ENCODE measurements around the gene EFR3B.
"Not testable (repeated sequence)": the region's sequence is repeated elsewhere in the genome, so short reads cannot be mapped to it uniquely, and the experiment has no call there.

Gene EFR3B

GRCh38 chr2:25076749-25077148, 34.9 kb downstream of the EFR3B start:
- no peak for DNase-seq

DNA sequence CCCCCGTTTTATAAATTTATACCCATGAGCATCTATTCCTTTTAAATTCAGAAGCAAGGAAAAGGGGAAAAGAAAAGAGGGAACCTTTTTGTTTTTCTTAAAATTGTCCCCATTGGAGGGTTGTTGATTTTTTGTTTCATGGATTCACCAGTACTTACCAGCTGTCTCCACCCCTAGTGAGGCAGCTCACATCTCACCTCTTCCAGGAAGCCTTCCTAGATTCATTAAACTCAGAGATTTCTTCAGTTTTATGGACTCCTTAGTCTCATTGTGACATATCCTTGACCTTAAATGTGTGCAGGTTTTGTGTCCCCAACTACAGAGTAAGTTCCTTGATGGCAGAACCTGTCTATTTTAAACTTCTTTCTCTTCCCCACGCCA, 35.9 kb downstream of the EFR3B start:
- DNase-seq: no peak

DNA sequence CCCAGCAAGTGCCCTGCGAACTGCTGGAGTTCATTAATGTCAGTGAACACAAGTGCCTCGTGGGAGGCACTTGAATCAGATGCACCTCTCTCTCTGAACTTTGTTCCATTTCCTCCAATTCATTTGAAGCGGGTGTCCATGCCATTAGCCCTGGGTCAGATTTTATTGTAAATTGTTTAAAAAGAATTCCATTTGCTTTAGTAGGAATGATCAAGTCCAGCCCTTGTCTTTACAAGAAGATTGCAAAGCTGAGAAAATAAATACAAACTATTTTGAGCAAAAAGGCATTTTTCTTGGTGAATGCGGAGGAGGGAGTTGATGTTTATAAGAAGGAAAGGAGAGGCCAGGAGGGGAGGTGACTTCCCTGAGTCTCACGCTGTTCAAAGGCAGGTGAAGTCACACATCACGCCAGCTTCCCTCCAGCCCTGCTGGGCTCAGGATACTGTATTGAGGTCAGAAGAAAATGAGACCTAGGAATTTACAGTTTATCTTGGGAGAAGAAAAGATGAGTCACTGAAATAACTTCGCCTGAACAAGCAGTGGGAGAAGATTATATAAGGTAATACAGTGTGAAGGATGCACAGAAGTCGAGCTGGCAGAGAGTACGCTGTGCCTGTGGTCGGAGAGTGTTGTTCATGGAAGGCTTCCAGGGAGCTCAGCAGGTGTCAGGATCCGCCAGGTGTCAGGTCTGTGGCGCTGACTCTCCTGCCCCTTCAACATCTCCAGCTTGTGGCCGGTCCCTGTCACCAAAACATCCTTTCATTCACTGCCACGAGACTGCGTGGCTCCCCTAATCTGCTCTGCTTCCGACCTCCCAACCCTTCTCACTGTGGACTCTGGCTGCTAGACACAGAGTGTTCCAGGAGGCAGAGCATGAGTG, 36.5 kb downstream of the EFR3B start:
- DNase-seq: no peak

GRCh38 chr2:25079050-25079635, 37.3 kb downstream of the EFR3B start:
- no peak for DNase-seq

DNA sequence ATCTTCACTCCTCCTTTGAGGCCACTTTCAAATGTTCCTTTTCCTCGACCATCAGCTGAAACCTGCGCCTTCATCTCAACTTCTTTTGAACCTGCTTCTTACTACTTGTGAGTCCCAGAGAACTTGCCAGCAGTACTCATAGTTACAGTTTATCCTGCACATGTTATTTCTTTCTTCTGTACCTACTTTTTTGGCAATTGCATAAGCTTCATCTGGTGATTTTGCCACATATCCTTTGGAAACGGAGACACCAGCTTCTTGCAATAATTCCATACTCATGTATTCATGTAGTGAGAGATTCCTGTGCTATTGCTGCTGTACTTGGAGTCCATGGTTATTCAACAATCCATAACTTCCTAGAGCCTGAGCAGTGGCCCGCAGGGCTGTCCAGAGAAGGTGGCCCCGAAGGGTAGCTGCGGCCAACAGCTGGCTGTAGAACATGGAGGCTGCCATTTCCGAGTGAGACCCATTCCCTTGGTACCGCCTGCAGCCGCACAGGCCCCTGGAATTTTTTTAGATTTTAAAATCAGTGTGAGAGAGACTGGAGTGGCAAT, 39.4 kb downstream of the EFR3B start:
- no peak for DNase-seq

DNA sequence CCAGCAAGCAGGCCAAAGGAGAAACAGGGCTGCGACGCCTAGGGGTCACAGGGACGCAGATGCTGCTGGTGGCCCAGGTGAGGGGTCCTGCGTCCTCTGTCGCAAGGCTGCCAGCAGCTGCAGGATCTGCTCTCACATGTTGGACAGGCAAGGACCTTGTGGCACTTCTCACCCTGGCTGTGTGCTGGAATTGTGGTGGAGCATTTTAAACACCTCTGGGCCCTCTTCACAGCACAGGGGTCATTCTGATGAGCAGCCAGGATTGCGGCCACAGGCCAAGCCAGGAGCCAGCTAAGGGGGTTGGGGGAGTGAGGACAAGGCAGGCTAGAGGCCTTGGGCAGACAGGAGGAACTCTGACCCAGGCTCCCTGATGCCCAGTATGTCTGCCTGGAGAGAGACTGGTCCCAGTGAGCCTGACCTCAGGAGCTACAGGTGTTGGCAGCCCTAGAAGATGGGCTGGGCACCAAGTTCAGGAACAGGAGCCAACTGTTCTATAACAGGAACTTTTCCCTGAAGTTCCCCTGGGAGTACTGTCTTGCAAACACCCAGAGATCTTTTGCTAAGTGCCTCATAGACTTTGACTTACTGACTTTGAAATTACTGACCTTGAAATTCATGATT, 40.2 kb downstream of the EFR3B start:
- no peak for DNase-seq

GRCh38 chr2:25085761-25086560, 44.1 kb downstream of the EFR3B start:
- no peak for DNase-seq

DNA sequence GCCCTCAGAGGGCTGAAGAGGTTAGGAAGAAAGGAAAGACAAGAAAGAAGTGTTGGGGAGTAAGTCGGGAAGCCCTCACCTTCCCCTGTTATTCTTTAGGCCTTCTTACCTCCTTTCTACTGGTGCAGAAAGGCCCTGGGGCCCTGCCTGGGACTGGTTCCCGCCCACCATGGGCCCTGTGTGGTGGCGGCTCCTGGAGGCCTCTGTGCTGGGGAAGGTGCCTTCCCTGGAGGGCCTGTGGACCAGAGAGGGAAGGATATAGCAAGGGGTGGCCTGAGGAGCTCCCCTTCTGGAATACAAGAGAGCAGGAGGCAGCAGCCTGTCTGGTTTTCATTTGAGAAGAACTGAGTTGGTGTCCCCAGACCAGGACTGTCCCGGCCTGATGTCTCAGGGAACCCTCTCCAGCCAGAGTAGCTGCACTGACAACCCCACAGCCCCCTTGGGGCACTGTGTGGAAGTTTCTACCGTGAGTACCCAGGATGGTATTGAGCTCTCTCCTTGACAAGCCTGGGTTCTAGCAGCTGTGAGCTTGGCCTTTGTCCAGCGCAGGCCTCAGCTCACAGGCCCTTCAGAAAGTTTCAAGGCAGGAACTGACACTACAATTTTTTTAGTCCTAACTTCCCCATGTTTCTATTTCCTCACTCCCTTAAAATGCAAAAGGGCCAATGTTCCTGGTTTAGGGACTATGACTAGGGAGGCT, 47.1 kb downstream of the EFR3B start:
- no peak for DNase-seq

DNA sequence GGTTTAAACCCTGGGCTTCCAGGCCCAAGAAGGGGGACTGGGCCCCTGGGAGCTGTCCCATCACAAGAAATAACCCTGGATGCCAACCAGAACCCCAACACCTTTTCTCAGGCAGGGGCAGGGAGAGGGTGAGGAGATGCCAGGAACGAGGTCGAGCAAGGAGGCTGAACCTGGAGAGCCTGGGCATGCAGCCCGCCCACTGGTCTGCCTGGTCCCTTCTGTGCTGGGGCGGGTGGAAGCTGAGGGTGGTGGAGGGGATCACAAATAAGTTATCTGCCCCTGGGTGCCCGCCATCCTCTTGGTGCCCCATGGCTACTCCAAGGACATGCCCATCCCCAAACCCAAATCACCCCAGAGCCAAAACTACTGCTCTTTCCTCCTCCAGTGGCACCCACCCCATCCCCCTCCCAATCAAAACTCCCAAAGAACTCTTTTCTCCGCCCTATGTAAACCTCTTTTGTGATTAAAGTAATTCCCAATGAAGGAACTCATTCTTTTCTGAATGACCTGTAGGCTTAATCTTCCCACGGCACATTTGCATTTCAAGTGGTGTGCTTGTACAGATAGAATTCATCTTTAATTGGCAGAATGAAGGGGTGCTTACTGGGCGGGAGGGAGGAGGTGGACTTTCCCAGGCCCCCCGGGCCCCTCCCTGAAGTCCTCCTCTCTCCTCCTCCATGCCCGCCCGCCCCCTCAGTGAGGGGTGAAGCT, 47.9 kb downstream of the EFR3B start:
- no peak for DNase-seq

- DNase-seq: no peak
These were observed 48.9 kb downstream of the EFR3B start for GRCh38 chr2:25090801-25091200.

- DNase-seq: no peak
These were observed 49.4 kb downstream of the EFR3B start for GRCh38 chr2:25091265-25091664.

GRCh38 chr2:25098056-25098455, 56.2 kb downstream of the EFR3B start:
- DNase-seq: no peak

- no peak for DNase-seq
These were observed 57.0 kb downstream of the EFR3B start for GRCh38 chr2:25098670-25099486.

DNA sequence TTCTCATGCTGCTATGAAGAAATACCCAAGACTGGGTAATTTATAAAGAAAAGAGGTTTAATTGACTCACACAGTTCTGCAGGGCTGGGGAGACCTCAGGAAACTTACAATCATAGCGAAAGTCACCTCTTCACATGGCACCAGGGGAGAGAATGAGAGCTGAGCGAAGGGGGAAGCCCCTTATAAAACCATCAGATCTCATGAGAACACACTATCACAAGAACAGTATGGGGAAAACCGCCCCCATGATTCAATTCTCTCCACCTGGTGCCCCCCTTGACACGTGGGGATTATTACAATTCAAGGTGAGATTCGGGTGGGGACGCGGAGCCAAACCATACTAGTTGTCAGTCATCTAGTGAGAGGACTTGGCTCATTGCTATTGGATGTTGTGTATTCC, 60.5 kb downstream of the EFR3B start:
- not testable (repeated sequence) for DNase-seq

DNA sequence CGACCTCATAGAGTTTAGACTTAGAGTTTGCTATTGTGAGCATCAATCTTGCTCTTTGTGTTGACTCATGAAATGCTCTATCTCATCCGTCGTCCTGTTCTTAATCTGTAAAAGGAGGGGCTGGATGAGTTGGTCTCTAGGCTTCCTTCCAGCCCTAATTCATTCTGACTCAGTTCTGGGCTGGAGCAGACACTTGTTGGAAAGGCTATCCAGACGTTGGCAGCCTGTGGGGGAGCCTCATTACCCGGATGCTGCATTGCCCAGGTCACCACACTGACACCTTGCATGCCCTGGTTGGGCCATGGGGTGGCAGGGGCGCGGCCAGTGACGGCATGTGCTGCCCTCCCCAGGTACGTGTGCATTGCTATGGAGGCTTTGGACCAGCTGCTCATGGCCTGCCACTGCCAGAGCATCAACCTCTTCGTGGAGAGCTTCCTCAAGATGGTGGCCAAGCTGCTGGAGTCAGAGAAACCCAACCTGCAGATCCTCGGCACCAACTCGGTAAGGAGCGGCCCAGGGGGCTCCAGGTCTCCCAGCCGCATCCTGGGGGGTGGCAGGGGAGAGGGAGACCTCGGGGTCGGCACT, 61.5 kb downstream of the EFR3B start:
- no peak for DNase-seq

GRCh38 chr2:25104736-25105135, 62.9 kb downstream of the EFR3B start:
- no peak for DNase-seq

DNA sequence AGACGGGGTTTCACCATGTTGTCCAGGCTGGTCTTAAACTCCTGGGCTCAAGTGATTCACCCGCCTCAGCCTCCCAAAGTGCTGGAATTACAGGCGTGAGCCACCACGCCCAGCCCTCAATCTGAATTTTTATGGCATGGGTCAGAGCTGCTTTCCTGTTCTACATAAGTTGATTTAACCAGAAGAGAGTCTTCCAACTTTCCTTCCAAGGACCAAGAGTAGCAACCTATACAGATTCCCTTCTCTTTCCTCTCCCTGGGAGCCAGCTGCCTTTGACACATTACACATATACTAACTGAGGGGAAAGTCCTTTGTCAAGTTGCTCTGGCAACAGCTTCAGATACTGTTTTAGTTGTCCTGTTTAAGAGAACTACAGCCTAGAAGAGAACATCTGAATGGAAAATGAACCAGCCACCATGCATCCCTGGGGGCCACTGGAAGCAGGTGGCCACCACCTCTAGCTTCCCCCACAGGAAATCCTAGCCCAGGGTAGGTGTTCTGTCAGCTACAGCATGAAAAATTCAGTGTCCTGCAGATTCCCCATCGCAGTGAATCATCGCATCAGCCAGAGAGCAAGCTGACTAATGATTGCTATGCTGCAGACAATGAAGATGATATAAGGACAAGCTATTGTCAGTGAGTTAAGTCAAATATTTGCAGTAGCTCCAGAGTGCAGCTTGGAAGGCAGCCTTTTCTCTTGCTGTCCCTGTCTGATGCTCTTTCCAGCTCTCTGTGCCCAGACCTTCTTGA, 63.6 kb downstream of the EFR3B start:
- no peak for DNase-seq

DNA sequence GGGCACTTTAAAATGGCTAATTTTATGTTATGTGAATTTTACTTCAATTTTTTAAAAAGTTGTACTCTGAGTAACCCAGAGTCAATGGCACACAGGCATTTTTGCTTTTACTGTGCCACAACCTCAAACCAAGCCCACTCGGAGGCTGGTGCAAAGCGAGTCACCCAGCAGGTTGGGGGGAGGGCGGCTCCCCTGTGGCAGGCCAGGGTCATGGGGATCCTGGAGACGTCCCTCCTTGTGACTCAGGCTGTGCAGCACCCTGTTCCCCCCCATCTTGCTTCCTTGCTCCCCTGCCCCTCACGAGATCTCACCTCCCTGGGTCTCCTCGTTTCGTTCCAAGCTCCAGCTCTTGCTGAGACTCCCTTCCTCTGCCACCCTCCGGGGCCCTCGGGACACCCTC, 67.9 kb downstream of the EFR3B start:
- no peak for DNase-seq

DNA sequence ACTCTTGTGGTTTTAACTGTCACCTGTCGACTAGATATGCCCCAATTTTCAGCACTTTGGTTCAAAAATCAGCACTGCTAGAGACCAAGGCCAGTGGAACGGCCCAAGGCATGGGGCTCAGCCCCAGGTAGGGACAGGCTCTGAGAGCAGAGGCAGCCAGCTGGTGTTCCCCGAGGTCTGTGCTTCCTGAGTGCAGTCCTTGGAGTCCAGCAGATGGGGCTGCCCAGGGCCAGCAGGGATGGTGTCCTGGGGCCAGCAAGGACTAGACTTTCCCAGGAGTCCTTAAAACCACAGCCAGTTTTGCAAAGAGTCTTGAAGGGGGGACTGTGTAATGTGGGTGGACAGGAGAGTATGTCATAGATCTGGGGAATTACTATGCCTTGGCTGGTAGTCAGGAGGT, 70.2 kb downstream of the EFR3B start:
- no peak for DNase-seq

All from activated T-cell treated with anti-CD3 and anti-CD28 coated beads, Interleukin-2, amount 50 U/mL, for 1 hour (primary cell).